NCI-H128 (cell line): ENCODE measurements around the gene AGPAT2.

ENCODE experiments used
- DNase-seq: peaks from one replicate; lab custom pipeline; 2025; ENCODE audit not compliant: unreplicated experiment; lab: John Stamatoyannopoulos, UW

AGPAT2 gene

DNA sequence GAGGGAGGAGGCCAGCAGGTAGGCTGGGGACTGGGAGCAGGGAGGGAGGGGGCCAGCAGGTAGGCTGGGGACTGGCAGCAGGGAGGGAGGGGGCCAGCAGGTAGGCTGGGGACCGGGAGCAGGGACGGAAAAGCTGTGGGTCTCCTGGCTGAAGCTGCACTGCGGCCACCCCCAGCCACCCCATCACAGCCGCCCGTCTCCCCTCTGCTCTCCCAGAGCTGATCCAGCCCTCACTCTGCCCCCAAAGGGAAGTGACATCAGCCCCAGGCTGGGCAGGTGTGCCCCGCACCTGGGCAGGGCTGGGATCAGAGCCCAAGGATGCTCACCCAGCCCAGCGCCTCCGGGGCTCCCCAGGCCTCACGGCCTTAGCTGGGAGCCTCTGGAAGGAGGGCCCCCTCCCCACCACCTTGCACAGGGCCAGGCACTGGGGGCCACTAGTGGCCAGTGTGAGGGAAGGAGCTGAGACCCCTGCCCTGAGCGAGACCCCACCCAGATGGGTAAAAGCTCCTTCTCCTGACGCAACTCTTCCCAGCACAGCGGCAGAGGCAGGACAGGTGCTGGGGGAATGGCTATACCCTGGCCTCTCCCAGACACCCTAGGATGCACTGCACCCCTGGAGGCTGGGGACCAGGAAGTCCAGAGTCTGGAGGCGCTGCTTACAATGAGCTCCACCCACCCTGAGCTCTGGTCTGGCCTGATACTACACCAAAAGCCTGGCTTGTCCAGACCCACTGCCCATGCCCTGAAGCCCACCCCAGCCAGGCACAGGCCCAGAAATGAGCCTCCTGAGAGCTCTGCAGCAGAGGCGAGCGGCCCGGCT is 11.6 kb downstream of the AGPAT2 start:
- DNase-seq = no peak

DNA sequence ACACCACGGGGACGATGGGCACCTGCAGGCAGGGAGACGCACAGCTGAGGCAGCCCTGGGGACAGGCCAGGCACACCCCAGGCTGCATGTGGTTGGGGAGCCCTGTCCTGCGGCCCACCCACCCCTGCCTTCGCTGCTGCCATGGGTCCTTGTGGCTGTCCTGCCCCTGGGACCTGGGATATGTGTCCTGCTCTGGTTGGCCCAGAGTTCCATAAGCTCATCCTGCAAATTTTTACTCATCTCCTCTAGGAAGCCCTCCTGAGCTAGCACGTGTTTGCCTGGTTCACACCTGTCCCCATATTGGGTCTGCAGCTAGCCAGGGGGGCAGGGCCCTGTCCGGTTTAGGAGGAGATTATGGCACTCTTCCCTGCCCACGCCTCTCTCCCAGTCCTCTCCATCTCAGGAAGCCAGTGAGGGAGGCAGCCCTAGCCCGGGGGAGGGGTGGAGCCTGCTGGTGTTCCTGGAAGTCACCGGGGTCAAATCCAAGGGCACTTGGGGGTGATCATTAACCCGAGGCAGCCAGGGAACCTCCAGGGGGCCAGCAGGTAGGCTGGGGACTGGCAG is 12.4 kb downstream of the AGPAT2 start:
- no peak for DNase-seq

DNA sequence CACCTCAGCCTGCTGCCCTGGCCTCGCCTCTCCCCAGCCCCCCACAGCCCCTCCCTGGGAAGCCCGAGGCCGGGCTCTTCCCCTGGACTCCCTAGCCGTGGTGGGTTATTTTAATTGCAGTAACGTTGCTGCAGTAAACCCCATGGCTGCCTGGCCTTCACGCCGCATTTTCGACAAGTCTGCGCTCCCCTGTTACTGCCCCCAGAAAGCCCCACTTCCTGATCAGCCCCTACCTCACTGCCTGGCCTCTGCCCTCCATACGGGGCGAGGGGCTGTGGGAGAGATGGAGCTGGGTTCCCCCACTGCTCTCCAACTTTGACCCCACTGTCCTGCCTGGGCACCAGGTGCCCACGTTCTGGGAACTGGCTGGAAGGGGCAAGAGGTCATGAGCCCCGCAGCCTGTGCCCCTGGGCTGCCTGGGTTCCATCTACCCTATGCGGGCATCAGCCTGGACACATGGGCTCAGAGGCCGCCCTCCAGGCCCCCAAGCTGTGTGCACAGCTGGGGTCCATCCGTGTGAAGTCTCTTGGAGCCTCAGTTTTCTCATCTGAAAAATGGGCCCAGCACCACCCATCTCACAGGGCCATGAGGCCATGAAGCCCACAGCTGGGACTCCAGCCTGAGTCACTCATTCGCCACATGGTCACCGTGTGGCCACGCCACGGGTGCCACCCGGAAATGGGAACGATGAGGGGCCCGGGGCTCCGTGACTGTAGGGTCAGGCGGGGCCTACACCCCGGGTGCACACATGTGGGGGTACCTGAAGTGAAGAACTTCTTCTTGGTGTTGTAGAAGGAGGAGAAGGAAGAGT is 13.1 kb downstream of the AGPAT2 start:
- DNase-seq = no peak

DNA sequence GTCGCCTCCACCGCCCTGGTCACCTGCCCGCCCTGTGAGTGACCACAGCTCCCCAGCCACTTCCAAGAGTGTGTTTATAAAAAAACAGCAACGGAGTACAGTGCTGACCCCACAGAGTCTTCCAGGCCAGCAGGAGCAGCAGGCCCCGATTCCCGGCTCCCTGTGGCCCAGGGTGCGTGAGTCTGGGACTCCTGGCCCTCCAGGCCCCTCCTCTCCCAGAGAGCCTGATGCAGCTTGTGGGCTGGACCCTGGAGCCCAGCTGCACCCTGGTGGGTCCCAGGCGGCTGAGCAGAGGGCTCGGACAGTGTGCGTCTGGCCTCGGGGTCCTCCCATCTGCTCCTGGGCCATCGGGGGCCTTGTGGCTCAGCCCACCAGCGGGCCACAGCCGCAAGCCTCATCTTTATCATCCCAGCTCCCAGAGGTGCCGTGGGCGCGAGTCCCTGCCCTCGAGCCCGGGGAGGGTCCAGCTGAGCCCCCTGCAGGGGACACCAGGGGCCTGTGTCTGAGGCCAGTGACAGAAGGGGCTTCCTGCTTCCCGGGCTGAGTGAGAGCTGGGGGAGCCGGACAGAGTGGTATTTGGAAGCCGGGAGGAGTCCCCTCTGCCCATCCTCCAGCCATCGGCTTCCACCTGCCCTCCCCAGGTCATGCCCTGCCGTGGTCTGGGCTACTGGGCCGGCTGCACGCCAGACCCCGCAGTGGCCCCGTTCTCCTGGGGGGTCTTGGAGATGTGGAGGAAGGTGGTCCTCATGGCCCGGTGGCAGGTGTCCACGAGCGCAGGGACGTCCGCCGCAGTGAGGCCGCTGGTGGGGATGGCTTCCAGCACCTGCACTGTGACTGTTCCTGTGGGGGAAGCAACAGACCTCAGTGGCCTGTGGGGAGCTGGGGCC is 13.9 kb downstream of the AGPAT2 start:
- no peak for DNase-seq

- no peak for DNase-seq
Observed at GRCh38 chr9:136672431-136673087, 14.7 kb downstream of the AGPAT2 start.

DNA sequence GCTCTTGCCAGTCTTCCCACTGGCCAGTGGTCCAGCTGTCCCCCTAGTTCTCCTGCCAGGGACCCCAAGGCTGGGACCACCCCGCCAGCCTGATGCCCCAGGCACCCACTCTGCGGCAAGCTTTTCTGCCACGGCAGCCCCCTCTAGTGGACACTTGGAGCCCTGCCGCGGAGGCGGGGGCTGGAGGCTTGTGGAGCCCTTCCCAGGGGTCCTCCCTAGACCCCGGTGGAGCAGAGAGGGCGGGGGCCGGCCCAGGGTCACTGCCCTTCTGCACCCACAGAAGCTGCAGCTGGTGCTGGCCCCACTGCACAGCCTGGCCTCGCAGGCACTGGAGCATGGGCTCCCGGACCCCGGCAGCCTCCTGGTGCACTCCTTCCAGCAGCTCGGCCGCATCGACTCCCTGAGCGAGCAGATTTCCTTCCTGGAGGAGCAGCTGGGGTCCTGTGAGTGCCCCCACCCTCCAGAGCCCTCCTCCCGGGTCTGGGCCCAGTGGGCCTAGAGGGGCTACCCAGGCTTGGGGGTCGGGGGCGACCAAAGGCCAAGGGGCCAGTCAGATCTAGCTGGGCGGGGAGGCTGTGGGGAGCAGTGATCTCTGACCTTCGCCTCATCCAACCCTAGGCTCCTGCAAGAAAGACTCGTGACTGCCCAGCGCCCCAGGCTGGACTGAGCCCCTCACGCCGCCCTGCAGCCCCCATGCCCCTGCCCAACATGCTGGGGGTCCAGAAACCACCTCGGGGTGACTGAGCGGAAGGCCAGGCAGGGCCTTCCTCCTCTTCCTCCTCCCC is 15.4 kb downstream of the AGPAT2 start:
- no peak for DNase-seq

DNA sequence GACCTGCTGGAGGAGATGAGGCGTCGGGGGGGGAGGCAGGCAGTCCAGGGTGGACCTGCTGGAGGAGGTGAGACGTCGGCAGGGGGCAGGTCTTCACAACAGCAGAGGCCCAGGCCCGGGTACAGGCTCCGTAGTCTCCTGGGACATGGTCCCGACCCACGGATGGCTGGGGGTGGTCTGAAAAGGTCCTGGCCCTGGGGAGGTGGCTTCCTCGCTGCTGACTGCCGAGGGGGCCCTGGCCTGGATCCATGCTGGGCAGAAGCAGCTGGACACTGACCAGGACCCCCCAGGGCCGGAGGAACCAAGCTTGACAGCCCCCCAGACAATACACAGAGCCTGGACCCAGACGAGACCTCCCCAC is 16.0 kb downstream of the AGPAT2 start:
- DNase-seq = no peak

DNA sequence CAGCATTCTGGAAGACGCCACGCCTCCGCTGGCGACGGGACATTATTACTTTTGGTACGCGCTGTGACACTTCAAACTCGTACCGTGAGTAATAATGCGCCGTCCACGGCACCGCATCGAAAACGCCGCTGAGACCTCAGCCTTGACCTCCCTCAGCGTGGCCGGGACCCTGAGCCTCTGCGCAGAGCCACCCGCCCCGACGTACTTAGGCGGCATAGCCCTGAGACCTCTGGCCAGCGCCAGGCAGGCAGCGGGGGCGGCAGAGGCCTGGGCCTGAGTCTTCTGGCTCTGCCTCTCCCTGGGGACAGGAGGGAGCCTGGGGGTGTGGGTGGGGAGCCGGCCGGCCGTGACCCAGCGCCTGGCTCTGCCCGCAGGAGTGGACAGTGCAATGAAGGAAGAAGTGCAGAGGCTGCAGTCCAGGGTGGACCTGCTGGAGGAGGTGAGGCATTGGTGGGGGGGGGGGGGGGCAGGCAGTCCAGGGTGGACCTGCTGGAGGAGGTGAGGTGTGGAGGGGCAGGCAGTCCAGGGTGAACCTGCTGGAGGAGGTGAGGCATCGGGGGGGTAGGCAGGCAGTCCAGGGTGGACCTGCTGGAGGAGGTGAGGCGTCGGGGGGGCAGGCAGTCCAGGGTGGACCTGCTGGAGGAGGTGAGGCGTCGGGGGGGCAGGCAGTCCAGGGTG is 16.5 kb downstream of the AGPAT2 start:
- no peak for DNase-seq

- DNase-seq = no peak
Observed at GRCh38 chr9:136669791-136670464, 17.3 kb downstream of the AGPAT2 start.

DNA sequence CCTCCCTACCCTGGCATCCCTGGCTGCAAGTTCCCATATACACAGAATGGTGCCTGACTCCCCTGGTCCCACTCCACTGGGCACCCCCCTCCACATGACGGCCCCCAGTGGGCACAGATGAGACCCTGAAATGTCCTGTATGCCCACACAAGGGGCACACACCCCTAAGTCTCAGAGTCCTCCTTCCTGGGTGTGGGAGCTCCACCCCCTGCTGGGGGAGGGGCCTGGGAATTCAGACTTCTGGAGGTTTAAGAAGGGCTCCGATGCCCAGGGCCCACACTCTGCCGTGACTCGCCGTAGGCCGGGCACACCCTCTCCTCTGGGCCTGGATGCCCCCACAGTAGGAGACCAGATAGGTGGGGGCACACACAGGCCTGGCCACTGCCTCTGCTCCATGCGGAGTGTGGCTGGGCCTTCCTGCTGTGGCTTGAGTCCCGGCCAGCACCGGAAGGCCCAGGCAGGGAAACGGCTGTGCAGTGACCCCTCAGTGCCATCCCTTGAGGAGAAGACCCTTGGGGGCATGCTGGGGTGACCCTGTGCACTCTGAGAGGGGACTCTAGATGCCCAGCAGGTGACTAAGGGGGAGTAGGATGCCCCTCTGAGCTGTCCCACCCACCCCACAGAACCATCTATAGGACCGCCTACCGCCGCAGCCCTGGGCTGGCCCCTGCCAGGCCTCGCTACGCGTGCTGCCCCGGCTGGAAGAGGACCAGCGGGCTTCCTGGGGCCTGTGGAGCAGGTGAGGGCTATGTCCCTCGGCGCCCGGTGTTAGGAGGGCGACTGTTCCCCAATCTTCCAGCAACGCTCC is 18.1 kb downstream of the AGPAT2 start:
- no peak for DNase-seq

- DNase-seq = no peak
Observed at GRCh38 chr9:136667940-136668760, 19.1 kb downstream of the AGPAT2 start.

DNA sequence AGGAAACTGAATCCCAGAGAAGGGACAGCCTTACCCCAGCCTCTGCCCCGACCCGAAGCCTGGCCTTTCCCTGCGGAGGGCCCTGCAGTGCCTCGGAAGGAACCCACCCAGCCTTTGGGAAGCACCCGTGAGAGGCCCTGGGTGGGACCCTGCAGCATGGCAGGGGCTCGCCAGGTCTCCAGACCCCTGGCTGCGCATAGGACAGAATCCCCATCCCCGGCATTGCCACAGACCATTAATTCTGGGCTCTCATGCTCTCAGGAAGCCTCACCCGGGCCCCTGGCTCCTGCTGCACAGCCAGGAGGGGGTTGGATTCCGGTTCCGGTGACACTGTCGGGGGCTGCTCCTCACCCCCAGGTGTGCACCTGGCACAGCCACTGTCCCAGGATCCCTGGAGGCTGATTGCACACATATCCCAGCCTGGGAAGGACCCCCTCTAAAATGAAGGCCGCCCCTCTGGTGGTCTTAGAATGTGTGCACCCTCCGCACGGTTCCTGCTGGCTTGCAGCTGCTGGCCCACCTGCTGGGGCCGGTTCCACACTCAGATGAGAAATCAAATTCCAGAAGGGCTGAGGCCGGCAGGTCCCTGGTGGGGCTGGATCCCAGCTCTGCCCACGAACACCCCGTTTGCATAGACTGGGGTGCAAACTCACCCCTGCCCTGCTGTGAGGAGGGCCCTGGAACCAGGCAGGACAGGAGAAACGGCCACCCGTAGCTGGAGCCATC is 19.9 kb downstream of the AGPAT2 start:
- no peak for DNase-seq

- DNase-seq = no peak
Observed at GRCh38 chr9:136666372-136667213, 20.7 kb downstream of the AGPAT2 start.

DNA sequence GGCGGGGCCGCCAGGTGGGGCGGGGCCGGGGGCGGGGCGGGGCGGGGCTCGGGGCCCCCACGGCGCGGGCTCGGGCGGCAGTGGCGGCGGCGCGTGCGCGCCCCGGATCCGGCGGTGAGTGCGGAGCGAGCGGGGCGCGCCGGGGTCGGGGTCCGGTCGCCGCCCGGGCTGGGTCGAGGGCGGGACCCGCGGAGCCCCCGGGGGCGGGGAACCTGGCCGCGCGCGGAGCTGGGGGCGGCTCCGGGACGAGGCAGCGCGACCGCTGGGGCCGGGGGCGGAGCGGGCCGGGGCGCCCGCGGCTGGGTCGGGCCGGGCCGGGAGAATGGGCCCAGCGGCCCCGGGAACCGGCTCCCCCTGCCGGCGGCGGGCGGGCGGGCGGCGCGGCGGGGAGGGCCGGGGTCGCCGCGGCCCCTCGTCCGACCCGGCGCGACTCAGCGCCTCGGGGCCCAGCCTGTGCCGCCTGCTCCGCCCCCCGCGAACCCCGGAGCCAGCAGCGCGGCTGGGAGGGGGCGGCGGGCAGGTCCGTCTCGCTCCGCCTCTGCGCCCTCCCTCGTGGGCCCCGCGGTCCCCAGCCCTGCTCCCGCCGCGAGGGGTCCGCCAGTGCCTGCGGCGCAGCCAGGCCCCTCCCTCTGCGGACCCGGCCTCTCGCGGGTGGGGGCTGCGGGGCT is 21.4 kb downstream of the AGPAT2 start:
- no peak for DNase-seq
